Renal pelvis (tissue), 12 donors: ENCODE measurements around the gene IGLL1. TPM values are rescaled to one million over a fixed set of nuclear protein-coding genes. Genes with fewer than 3 reads are reported as not detected.
A peak's percentile ranks its signal among the peaks of the same experiment; 100 is the strongest.
"Not testable (repeated sequence)": the region's sequence is repeated elsewhere in the genome, so short reads cannot be mapped to it uniquely, and the experiment has no call there.

Experiments
- DNase-seq: peaks from one replicate; pipeline ENCODE4 v3.0.0-alpha.2; 2013
- long read RNA-seq, 16 experiments: transcript quantifications; one replicate each; lab custom pipeline, GENCODE V29; 2026
- polyA plus RNA-seq, 3 donors: library from polyadenylated mRNA; unstranded; fragments of 120-200 nt; gene quantifications; one replicate each; pipeline ENCODE4 v1.2.1, GENCODE V29; 2013; ENCODE audit not compliant: insufficient read length in 3 of 3

The IGLL1 gene
- polyA plus RNA-seq: 1 to 10 TPM in 1 of 3 donors, under 1 TPM in 2; 0.61 to 1.4 (median 0.62) TPM
- long read RNA-seq, donor 1: 0 reads
- long read RNA-seq, donor 2, partial matches to known transcripts: 0 of 2 reads
- long read RNA-seq, donor 2, other reads (novel, unspliced or antisense): 0 of 2 reads
- long read RNA-seq, donor 3: 0 reads
- long read RNA-seq, donor 4, partial matches to known transcripts: 0 of 2 reads
- long read RNA-seq, donor 4, other reads (novel, unspliced or antisense): 0 of 2 reads
- long read RNA-seq, donor 5, partial matches to known transcripts: 0 of 1 reads
- long read RNA-seq, donor 5, other reads (novel, unspliced or antisense): 0 of 1 reads
- long read RNA-seq, donor 6: 0 reads
- long read RNA-seq, donor 7, partial matches to known transcripts: 0 of 1 reads
- long read RNA-seq, donor 7, other reads (novel, unspliced or antisense): 0 of 1 reads
- long read RNA-seq, donor 8: 0 reads
- long read RNA-seq, donor 9, partial matches to known transcripts: 0 of 3 reads
- long read RNA-seq, donor 9, other reads (novel, unspliced or antisense): 0 of 3 reads
- long read RNA-seq, donor 10: 0 reads
- long read RNA-seq, donor 11, partial matches to known transcripts: 0 of 1 reads
- long read RNA-seq, donor 11, other reads (novel, unspliced or antisense): 0 of 1 reads
- long read RNA-seq, donor 12, partial matches to known transcripts: 0 of 1 reads
- long read RNA-seq, donor 12, other reads (novel, unspliced or antisense): 0 of 1 reads
- long read RNA-seq, donor 13: 0 reads
- long read RNA-seq, donor 14: 0 reads
- long read RNA-seq, donor 15, partial matches to known transcripts: 0 of 2 reads
- long read RNA-seq, donor 15, other reads (novel, unspliced or antisense): 0 of 2 reads
- long read RNA-seq, donor 16, partial matches to known transcripts: 0 of 2 reads
- long read RNA-seq, donor 16, other reads (novel, unspliced or antisense): 0 of 2 reads

DNA sequence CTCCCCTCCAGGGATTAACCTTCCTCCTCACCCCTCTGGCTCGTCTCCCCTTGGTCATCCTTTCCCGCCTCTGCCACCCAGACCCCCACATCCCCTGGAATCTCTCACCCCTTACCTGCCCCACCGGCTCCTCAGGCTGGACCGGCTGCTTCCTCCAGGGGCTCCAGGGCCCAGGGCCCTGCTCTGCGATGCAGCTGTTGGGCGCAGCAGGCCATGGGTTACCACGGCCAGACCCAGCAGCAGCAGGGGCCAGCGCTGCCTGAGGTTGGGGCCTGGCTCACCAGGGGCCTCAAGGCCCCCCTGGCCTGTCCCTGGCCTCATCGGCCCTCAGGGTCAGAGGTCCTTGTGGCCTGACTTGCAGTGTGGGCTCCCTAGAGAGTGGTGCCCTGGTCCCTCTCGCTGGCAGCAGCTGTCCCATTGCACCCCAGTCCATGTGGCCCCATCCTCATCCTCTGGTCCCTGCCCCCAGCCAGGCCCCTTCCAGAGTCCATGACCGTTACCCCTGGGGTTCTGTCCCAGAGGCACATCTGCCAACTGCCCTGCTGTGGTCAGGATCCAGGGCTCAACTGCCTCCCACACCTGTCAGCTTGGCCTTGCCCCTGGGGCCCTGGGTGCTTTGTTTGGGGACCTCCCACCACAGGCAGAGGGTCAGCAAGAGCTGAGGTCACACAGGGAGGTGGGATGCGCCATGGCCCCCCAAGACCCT lies at the start of gene IGLL1:
IGLL1 (minus strand) TSS at position 421 of the 706 bp plus-strand sequence; CDS start at position 321, 100 bp downstream.
- no peak for DNase-seq

DNA sequence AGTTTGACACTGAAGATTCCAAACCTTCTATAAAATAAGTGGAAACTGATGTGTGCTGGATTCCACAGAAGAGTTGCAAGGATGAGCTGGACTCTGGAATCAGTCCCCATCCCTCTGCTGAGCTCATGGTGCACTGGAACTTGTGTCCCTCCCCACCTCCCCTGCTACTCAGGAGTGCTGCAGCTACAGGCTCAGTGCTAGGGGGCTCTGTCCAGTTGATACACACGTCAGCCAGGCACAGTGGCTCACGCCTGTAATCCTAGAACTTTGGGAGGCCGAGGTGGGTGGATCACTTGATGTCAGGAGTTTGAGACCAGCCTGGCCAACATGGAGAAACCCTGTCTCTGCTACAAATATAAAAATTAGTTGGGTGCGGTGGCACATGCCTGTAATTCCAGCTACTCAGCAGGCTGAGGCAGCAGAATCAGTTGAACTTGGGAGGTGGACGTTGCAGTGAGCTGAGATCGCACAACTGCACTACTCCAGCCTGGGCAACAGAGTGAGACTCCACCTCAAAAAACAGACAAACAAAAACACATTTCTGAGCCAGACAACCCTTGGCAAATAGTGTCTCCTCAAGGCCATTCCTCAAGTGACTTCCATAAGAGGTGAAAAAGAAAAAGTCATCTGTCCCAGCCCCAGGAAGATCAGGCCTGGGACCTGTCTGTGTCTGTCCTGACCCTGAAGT lies 48.1 kb upstream of the IGLL1 start:
- not testable (repeated sequence) for DNase-seq

DNA sequence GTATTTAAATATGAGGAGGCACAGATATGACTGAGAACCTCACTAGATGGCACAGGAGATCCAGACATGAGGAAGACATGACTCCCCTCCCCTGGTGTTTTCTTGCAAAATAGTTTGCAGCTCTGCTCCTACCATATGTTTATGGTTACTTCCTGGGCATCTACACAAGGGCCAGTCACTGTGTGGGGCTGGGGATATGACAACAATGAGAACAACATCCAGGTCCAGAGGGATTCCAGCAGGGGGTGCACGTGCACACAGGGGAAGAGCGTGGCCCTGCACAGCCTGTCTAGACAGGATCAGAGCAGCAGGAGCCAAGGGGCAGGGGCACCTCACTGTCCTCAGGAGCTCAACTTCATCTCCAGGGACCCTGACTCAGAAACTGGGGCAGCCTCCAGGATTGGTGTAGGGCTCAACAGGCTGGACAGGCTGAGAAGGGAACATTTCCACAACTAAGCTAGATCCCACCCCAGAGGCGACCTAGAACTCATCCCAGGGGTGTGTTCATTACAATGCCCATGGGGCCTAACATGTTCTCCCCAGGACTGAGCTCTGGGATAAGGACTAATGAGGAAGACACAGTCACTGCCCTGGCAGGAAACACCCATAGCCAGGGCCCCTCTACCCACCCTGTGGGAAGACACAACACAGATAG lies 47.4 kb upstream of the IGLL1 start:
- not testable (repeated sequence) for DNase-seq

DNA sequence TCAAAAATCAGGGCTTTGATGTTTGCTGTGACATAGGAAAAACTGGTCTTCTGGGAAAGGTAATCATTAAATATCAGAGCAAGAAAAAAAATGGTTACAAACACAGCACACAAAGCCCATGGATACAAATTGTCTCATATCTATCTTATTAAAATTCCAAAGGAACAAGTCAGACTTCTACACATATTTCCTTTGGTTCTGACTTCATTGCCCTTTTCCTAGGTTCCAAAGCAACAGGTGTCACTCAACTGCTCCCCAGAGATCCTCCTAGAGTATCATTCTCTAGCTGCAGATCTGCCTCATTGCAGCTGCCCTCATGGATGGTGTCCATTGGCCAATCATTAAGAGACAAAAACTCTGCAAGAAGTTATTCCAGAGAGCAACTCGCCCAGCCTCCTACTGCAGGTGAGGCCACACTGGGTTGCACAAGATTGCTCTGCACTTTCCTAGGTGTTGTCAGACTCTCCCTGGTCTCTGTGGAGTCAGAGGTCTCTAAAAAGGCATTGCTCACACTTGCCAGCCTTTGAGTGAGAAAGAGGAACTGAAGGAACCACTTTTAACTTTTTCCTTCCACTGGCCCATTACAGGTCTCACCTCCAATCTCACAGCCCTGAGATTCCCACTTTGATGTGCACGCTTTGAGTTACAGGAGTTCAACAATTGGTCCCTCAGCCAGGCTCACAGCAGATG lies 46.3 kb upstream of the IGLL1 start:
- no peak for DNase-seq

DNA sequence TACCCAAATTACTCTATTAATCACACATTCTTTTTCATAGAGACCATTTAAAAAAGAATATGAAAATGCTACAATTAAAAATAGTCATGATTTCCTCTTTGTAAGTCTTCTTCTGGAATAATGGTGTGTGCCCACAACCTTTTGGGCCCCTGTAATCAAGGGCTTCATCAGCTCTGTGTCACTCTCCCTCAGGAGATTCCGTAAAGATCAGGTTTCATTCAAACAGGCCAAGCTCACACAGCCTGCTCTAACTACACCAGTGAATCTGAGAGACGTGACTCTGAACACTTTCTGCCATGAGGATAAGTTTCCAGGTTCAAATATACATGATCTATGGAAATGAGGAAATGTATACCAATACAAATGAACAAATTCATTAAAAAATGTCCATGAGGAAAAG lies 42.5 kb upstream of the IGLL1 start:
- DNase-seq: peak; percentile 5

DNA sequence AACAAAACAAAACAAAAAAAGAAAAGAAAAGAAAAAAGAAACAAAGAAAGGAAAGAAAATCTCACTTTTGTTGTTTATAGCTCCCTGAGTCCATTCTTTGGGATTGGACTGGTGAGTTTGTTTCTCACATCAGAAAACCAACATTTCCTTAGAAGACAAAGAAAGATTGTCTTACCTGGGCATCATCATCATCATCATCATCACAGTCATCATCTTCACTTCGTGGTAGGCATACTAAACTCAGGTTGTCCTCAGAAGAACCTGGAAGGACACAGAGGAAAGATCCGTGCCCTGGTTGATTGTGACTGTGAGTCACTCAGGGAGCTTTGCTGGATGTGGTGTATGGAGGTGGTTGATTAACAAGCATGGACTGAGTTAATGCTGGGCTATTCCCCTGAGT lies 41.8 kb upstream of the IGLL1 start:
- not testable (repeated sequence) for DNase-seq

DNA sequence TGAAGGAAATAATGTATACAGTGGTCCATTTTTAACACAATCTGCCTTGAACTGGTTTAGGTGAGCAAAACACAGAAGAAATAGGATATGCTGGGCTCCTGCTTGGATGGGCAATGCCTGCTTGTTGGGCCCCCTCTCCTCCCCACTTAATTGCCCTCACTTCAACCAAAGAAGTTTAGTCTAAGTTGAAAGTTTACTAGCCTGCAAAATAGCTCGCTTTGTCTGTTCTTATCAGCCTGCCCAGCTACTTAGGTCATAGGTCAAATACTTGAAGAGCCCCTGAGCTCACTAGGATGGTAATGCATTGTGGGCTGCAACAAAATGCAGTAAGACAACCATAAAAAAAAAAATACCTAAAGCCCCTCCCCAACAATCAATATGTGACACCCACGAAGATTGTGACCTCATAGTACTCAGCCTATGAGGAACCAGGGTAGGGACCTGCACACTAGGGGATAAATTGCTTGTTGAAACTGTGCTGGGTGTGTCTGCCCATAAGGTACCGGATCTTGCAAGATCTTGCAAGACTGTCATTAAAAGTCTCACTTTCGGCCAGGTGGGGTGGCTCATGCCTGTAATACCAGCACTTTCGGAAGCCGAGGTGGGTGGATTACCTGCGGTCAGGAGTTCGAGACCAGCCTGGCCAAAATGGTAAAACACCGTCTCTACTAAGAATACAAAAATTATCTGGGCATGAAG lies 41.1 kb upstream of the IGLL1 start:
- no peak for DNase-seq

DNA sequence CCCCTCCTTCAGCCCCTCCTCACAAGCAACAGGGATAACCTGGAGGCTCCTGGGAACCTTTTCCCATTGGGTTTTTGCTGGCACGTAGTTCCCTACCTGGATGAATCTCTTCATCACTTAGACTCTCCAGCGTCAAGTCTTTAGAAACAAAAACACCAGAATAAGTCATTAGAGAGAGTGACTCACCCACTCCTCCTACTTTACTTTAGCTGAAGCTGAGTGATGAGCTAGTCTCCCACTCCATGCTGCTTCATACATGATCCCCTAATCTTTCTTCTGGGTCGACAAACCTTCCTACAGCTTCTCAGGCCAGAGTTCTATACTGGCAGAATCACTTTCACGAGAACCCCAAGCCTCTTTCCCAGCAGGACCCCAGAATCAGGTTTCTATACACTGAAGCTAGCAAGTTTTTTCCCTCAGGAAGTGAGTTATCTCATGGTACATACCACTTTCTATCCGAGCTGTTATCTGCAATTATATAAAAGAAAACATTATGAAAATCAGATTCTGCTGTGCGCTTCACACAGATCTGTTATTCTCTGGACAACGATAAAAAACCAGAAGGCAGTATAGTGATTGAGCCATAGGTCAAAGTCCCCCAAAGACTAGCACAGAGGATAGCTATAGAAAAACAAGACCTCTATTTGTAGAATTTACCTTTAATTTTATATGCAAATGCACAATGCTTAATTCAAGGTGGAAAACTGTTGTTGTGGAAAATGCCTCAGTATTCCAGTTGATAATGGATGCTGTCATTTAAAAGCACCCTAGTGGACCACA lies 33.3 kb upstream of the IGLL1 start:
- DNase-seq: no peak

DNA sequence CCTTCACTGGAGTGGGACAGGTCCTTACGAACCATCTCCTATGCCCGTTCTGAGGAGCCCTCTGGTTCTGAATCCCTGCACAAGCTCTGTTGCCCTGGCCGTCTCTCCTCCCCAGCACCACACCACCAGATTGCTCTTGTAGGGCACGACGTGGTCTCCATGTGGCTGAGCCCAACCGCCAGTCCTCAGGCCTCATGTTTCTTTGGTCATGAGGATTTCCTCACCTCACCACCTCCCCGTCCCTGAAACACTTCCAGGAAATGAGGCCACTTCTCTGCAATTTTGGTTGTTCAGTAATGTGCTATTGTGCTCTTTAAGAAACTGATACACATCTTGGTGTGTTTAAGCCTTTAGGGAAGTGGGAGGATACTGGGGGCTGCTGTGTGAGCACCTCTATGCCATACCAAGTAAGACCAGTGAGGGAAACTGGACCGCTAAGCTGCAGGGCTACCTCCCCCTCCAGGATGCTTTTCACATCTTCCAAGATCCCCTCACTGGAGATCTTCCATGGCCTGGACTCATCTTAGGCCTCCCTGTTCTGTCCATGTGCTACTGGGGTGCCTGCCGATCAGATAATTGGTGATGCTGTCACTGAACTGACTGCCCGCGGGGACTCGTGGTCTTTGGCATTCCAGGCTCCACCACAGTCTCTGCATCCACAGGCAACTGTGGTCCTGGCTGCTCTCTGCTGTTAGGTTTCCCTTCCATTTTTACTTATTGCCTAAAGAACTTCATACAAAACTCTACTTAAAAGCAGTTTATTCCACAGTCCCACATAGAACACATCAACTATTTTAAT lies 30.1 kb upstream of the IGLL1 start:
- no peak for DNase-seq

DNA sequence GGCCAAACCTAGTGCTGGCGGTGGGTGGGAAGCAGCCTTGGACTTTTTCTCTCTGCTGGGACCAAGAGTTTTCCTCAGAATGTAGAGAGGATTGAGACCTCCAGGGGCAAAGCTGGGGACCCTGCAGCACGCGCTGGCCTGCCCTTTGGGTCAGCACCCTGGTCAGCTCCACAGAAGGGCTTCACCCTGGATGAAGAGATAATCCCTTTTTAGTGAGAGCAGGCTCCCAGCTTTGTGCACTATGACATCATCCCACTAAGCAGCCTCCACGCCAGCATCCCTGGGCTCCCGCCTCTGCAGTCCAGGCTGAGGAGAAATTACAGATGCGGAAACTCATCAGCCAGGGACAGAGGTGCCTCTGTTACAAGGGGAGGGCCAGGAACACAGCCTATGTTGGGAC lies 28.5 kb upstream of the IGLL1 start:
- DNase-seq: peak; percentile 23

DNA sequence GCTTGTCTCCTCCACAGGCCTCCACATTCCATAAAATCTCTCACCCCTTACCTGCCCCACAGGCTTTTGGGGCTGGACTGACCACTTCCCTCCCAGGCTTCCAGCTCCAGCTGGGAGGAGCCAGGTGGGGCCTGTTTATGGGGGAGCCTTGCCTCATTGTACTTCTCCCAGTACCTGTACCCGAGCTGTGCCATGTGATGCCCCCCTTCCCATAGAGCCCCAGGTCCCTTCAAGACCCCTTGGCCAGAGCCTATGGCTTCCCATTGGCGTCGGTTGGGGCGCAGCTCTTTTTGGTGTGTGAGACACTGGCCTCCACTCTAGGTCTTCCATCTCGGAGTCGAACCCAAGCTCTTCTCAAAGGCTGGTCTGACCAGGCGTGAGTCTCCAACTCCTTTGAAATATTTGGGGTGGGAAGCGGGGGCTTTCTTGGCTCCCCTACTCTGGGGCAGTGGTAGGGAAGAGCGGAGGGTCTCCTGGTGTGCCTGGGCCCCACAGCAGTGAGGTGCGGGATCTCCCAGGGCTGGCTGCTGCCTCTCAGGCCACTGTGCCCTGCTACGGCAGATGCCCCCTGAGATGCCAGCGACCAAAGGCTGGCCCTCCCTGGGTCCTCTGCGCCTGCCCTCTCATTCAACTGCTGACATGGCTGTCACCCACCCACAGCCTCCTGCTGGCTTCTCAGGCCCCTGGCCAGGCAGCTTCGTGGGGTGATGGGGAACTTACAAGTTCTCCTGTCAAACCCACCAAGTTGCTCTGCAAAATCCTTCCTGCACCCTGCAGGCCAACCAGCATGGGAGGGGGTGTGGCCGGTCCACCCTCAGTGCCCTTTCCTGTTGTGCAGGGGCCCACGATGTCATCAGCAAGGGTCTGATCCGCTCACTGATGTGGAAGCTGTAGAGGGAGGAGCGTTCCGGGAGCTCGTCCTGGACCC lies 26.4 kb upstream of the IGLL1 start:
- DNase-seq: no peak

DNA sequence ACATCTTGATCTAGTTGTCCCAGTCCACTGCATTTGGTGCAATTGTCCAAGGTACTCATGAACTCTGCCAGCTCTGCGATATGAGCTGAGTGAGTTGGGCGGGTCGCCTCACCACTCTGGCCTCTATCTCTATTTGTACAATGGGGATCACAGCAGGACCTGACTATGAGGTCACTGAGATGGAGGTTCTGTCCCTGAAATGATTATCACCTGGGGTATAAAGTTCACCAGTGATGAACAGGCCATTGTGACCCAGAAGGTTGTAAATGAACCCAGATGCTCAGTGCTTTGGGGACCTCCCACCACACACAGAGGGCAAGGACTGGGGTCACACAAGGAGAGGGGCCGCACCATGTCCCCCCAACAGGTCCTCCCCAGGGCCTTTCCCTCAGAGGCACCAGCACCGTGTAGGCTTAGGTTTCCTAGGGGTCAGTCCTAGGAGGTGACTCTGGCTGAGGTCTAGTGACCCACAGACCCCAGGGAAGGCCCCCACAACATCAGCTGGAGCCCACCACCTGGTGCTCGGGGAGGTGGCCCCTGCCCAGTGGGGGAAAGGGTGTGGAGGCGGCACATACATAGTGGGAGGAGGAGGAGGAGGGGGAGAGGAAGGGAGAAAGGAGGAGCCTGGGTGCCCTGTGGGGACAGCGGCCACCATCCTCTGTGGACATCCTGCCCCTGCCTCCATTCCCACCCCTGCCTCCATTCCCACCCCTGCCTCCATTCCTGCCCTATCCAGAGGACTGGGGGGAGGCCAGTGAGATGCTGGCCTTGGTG lies 25.0 kb upstream of the IGLL1 start:
- no peak for DNase-seq

DNA sequence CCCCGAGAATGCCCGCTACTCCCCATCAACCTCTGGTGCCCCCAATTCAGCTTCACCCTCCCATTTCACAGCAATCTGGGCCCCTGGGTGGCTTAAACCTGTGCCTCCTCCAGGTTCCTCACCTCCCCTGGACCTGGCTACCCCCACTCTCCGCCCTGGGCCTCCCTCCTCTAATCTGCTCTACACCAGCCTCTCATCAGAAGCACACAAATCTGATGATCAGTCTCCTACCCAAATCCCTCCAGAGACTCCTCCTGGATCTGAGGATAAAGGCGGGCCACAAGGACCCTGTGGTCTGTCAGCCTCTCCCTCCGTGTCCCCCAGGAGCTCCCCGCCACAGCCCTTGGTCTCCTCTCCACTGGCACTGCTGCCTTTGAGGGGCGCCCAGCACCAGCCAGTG lies 23.2 kb upstream of the IGLL1 start:
- no peak for DNase-seq

DNA sequence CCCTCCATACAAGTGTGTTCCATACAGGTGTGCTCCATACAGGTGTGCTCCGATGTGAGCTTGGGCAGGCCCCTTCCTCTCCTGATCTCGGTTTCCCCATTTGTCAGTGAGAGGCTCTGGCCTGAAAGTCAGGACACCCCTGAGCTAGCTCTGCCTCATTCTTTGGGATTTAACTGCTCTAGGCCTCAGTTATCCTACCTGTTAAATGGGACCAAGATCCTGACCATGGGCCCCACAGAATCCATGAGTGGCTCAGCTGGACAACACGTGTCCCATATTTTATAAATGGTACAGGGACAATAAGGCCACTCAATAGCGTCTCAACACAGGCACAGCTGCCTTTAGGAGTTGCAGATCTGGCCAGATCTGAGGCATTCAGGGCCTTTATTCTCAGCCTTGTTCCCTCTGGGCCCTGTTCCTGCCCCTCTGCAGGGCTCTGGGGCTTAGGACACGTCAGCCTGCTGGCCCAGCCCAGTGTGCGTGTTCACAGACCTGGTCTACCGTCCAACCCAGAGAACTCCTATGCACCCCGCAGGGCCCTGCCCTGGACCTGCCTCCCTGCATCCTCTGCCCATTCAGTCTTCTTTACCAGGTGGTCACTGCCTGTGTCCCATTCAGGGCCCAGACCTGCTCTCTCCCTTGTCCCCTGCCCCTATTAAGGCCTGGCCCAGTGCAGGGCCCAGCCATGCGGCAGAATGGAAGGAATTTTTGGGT lies 18.9 kb upstream of the IGLL1 start:
- DNase-seq: no peak

DNA sequence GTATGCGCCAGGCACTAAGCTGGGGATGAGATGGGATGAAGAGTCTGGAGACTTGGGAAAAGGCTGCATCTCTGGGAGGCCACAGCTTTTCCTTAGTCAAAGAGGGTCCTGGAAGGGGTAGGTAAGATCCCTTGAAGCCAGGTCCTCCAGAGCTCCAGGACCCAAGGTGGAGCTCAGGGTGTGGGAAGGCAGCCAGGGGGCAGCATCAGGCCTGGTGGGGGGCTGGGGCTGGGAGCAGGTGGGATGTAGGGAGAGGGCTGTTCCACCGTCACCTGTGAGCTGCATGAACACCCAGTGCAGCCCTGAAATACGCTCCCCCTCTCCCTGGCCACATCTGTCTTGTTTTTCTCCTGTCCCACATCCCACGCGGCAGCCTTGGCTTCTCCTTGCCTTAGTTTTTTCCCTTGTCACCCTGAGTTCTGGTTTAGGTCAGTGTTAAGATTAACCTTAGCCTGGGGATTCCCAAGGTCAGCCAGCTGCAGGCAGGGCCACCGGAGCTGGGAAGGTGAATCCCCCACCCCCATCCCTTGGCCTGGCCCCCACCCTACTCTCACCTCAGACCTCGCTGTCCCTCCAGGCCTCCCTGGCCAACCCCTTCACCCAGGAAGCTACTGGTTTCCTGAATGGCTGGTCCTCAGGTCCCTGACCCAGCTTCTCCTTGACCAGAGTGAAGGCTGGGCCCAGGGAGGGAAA lies 17.6 kb upstream of the IGLL1 start:
- not testable (repeated sequence) for DNase-seq
